Endothelial cell of umbilical vein (primary cell): ENCODE measurements around the gene ACADSB. TPM values are rescaled to one million over a fixed set of nuclear protein-coding genes. Genes with fewer than 3 reads are reported as not detected.
A peak's percentile ranks its signal among the peaks of the same experiment; 100 is the strongest.

Source experiments
- Bru-seq: library from RNA; stranded (reverse); fragments of 400-500 nt; gene quantifications from one replicate; lab custom pipeline; 2021; lab: Mats Ljungman, UMichigan
- BruChase-seq, 2 experiments: library from RNA; stranded (reverse); fragments of 400-500 nt; gene quantifications; one replicate each; lab custom pipeline; 2021; lab: Mats Ljungman, UMichigan
- BruUV-seq: library from RNA; stranded (reverse); fragments of 400-500 nt; replicated peaks from 2 replicates; lab custom pipeline; 2021; lab: Mats Ljungman, UMichigan
- CTCF ChIA-PET: fragments of 300-600, 350-600 bp; sonication (Branson Sonifier 250); formaldehyde crosslinking; loops from one replicate; lab custom pipeline; 2021; ENCODE audit warnings: antibody characterized with exemption, inconsistent platforms; lab: Charles Lee
- POLR2A ChIA-PET: fragments of 300-600, 350-600 bp; sonication (Branson Sonifier 250); formaldehyde crosslinking; loops from one replicate; lab custom pipeline; 2021; ENCODE audit warnings: antibody characterized with exemption, inconsistent platforms; lab: Charles Lee
- DNase-seq: peaks from one replicate; pipeline ENCODE4 v3.0.0-alpha.2; 2011; ENCODE audit warnings: low read depth, low spot score
- FAIRE-seq: peaks from 2 replicates; lab custom pipeline; 2011; peaks lifted over from hg19 to GRCh38; lab: Jason Lieb, UNC
- H2AFZ ChIP-seq: 2 replicates; pipeline ENCODE4 v1.6.0; 2012; ENCODE audit warnings: low read depth, low read length, control low read depth, inconsistent platforms
- H3K27ac ChIP-seq: 2 replicates; pipeline ENCODE4 v1.5.1; 2011; ENCODE audit warnings: low read depth, mild to moderate bottlenecking, control low read depth, low read length, moderate library complexity; ENCODE audit not compliant: insufficient read depth
- H3K27me3 ChIP-seq, 2 experiments: 2 replicates each; pipeline versions ENCODE4 v1.6.0 to v1.6.1; 2011; ENCODE audit warnings: low read length in 2 of 2, mixed read lengths in 1 of 2; ENCODE audit not compliant: control insufficient read depth in 2 of 2, insufficient read depth in 2 of 2
- H3K36me3 ChIP-seq, 2 experiments: 2 replicates in 1 of 2; 3 replicates in 1 of 2; pipeline ENCODE4 v1.5.1; 2011; ENCODE audit warnings: low read length in 2 of 2, mild to moderate bottlenecking in 1 of 2, moderate library complexity in 1 of 2; ENCODE audit not compliant: control insufficient read depth in 2 of 2, insufficient read depth in 2 of 2; ENCODE audit errors: extremely low read depth in 1 of 2
- H3K4me1 ChIP-seq: 3 replicates; pipeline ENCODE4 v1.5.1; 2011; ENCODE audit warnings: mild to moderate bottlenecking, low read length; ENCODE audit not compliant: control insufficient read depth, insufficient read depth; ENCODE audit errors: extremely low read depth
- H3K4me2 ChIP-seq: 2 replicates; pipeline ENCODE4 v1.6.1; 2011; ENCODE audit warnings: low read length, control low read depth, mixed read lengths; ENCODE audit not compliant: insufficient read depth
- H3K4me3 ChIP-seq, 3 experiments: fragments of 200-600 bp in 1 of 3; sonication (generic), shearing (Covaris generic) in 1 of 3; replicated peaks in 1 of 3; 2 replicates each; pipeline ENCODE4 v1.5.1; 2011 to 2016; ENCODE audit warnings: control low read depth in 3 of 3, low read length in 3 of 3, mild to moderate bottlenecking in 2 of 3, inconsistent platforms in 1 of 3, low read depth in 1 of 3, moderate library complexity in 1 of 3; ENCODE audit not compliant: insufficient read depth in 1 of 3
- H3K79me2 ChIP-seq: 2 replicates; pipeline ENCODE4 v1.6.0; 2012; ENCODE audit warnings: low read length, inconsistent platforms; ENCODE audit not compliant: control insufficient read depth, insufficient read depth
- H3K9ac ChIP-seq: replicated peaks from 2 replicates; pipeline ENCODE3; 2011; ENCODE audit warnings: low read length, control low read depth; ENCODE audit not compliant: insufficient read depth; ENCODE audit errors: extremely low read depth
- H3K9me1 ChIP-seq: replicated peaks from 3 replicates; pipeline ENCODE4 v1.6.0; 2011; ENCODE audit warnings: mild to moderate bottlenecking, low read length; ENCODE audit not compliant: control insufficient read depth, insufficient read depth; ENCODE audit errors: extremely low read depth
- H3K9me3 ChIP-seq: replicated peaks from 2 replicates; pipeline ENCODE4 v1.5.1; 2012; ENCODE audit warnings: low read length, inconsistent platforms; ENCODE audit not compliant: control insufficient read depth, insufficient read depth
- H4K20me1 ChIP-seq: replicated peaks from 2 replicates; pipeline ENCODE3; 2011; ENCODE audit warnings: mild to moderate bottlenecking, low read length; ENCODE audit not compliant: control insufficient read depth, insufficient read depth; ENCODE audit errors: extremely low read depth
- CTCF ChIP-seq, 2 donors: IDR thresholded peaks; 1 replicate in 1 of 2; 2 replicates in 1 of 2; pipeline ENCODE4 v1.5.1; 2011; ENCODE audit warnings: low read length in 2 of 2, mild to moderate bottlenecking in 2 of 2, moderate library complexity in 2 of 2, control low read depth in 1 of 2, inconsistent platforms in 1 of 2, low read depth in 1 of 2; ENCODE audit not compliant: insufficient read depth in 1 of 2; ENCODE audit errors: extremely low read depth in 1 of 2
- EZH2 ChIP-seq: IDR thresholded peaks from 2 replicates; pipeline ENCODE4 v1.6.1; 2012; ENCODE audit warnings: borderline replicate concordance, low read depth, mild to moderate bottlenecking, moderate library complexity, low read length, inconsistent platforms; ENCODE audit not compliant: severe bottlenecking
- FOS ChIP-seq: IDR thresholded peaks from 2 replicates; pipeline ENCODE4 v1.6.1; 2011; ENCODE audit warnings: mild to moderate bottlenecking, low read length, moderate library complexity, borderline replicate concordance; ENCODE audit not compliant: insufficient read depth
- GATA2 ChIP-seq: IDR thresholded peaks from 2 replicates; pipeline ENCODE4 v1.7.0; 2011; ENCODE audit warnings: low read depth, mild to moderate bottlenecking, moderate library complexity, mixed read lengths, low read length; ENCODE audit not compliant: insufficient read length, insufficient read depth
- JUN ChIP-seq: IDR thresholded peaks from 2 replicates; pipeline ENCODE4 v1.6.1; 2011; ENCODE audit warnings: borderline replicate concordance, low read depth; ENCODE audit not compliant: insufficient read length, insufficient read depth
- MAX ChIP-seq: IDR thresholded peaks from 2 replicates; pipeline ENCODE4 v1.6.1; 2011; ENCODE audit not compliant: insufficient read depth, insufficient read length
- MYC ChIP-seq: IDR thresholded peaks from one replicate; pipeline ENCODE4 v1.6.1; 2011; ENCODE audit warnings: mild to moderate bottlenecking, low read depth, low read length
- POLR2A ChIP-seq: IDR thresholded peaks from 2 replicates; pipeline ENCODE4 v1.6.1; 2012; ENCODE audit warnings: low read depth, mild to moderate bottlenecking, control low read depth, low read length
- POLR2AphosphoS5 ChIP-seq: IDR thresholded peaks from 2 replicates; pipeline ENCODE4 v1.6.1; 2012; ENCODE audit warnings: low read depth, mild to moderate bottlenecking, control low read depth, low read length, moderate library complexity; ENCODE audit not compliant: insufficient read depth
- dilution Hi-C: fragments of 300-500 bp; cut with MboI; formaldehyde crosslinking; loops from one replicate; pipeline ENCODE4 v1.15.0; 2019; ENCODE audit warnings: low sequenced_read_pairs; ENCODE audit not compliant: extremely low pct_ligation_motif_present
- intact Hi-C: fragments of 100-400 bp; cut with micrococcal nuclease; formaldehyde crosslinking; loops from one replicate; pipeline ENCODE4 v1.10.0; 2022
- long read RNA-seq: library from polyadenylated mRNA; stranded (forward); transcript quantifications from one replicate; pipeline ENCODE4 v2.0.0, GENCODE V29; 2021
- polyA minus RNA-seq, 3 experiments: library from RNA; depleted of rRNA, polyadenylated mRNA; stranded (reverse); fragments of >200 nt; gene quantifications; 1 replicate in 1 of 3; 2 replicates in 2 of 3; pipeline ENCODE4 v1.2.3, GENCODE V29; 2011
- polyA plus RNA-seq, 4 experiments: library from polyadenylated mRNA; depleted of rRNA in 3 of 4; stranded (reverse) in 3 of 4; unstranded in 1 of 4; fragments of >200 nt; gene quantifications; 2 replicates each; pipeline versions ENCODE4 v1.2.1 to v1.2.3, GENCODE V29; 2011 to 2012; ENCODE audit warnings: missing spikeins in 1 of 4
- total RNA-seq: library from RNA; stranded (reverse); gene quantifications from 2 replicates; pipeline ENCODE4 v1.2.3, GENCODE V29; 2021

Gene ACADSB
- 10.8 and 15.2 TPM in 2 replicates for total RNA-seq
- polyA plus RNA-seq: 2.6 and 3.1 TPM in 2 replicates
- 3.2 and 3.6 TPM in 2 replicates for polyA plus RNA-seq (2011; cell fraction: cytosol; rRNA removed)
- polyA plus RNA-seq (2011; cell fraction: nucleus; rRNA removed): 8.8 and 12.7 TPM in 2 replicates
- polyA plus RNA-seq (2012): 10.3 and 10.4 TPM in 2 replicates
- polyA minus RNA-seq: 4.0 and 5.5 TPM in 2 replicates
- 1.6 TPM for polyA minus RNA-seq (2011; cell fraction: cytosol; rRNA and poly(A)+ RNA removed)
- polyA minus RNA-seq (2011; cell fraction: nucleus; rRNA and poly(A)+ RNA removed): 4.4 and 5.0 TPM in 2 replicates
- Bru-seq, nascent RNA: percentile 50 among the genes with signal in this experiment
- BruChase-seq, experiment 1, labeled RNA remaining after a 6-hour chase: percentile 61 among the genes with signal in this experiment
- BruChase-seq, experiment 2, labeled RNA remaining after a 2-hour chase: percentile 55 among the genes with signal in this experiment
- long read RNA-seq, full-length matches to known transcripts: 23 of 27 reads
- long read RNA-seq, partial matches to known transcripts: 1 of 27 reads
- long read RNA-seq, other reads (novel, unspliced or antisense): 3 of 27 reads

- FAIRE-seq: peak; percentile 79
- intact Hi-C loops (loop anchor here (1.0 to 10.0 kb wide), 8 partner anchors 13 to 1596 kb away; partner anchors contain the start of genes BUB3, C10orf88, FAM24B and PSTK), dilution Hi-C loops (no loop called here)
- Histone ChIP-seq H3K9ac (peak within 1 kb of the TSS; percentile 96), H3K4me3 (peak within 1 kb of the TSS; percentile 80 to 93 (median 82)), H3K4me2 (peak within 1 kb of the TSS; percentile 89), H3K4me1 (peaks cover 21% of the 10 kb centered on the region), H2AFZ (peak within 1 kb of the TSS; percentile 94), H3K36me3 (peaks cover 0 to 2% of the 10 kb centered on the region in 2 experiments), H3K9me3 (no peaks in the 10 kb centered on the region), H4K20me1 (peaks cover 2% of the 10 kb centered on the region), H3K79me2 (peaks cover 48% of the 10 kb centered on the region), H3K27ac (peak within 1 kb of the TSS; percentile 63), H3K27me3 (no peaks in the 10 kb centered on the region), H3K9me1 (no peaks in the 10 kb centered on the region)
- BruUV-seq: no TSS peak
- TF ChIP-seq JUN: no peak
- peak; percentile 80 for TF ChIP-seq POLR2A
- TF ChIP-seq MYC: no peak
- TF ChIP-seq GATA2: no peak
- TF ChIP-seq CTCF (IDR thresholded peaks at IDR 0.05; ENCODE audit: extremely low read depth in 1 of 2, insufficient read depth in 1 of 2, low read depth in 1 of 2, low read length in 2 of 2): no peak
- no peak for TF ChIP-seq FOS
- no peak for TF ChIP-seq MAX
- TF ChIP-seq POLR2AphosphoS5: peak; percentile 84
- TF ChIP-seq EZH2: no peak
- peak; percentile 97 for DNase-seq
- ChIA-PET CTCF (interaction anchor here (0.7 to 4.2 kb wide), 5 partner anchors 13 to 1380 kb away, joined by 3 to 30 read pairs (median 3); partner anchors contain the start of gene PSTK), POLR2A (interaction anchor here (0.9 to 1.6 kb wide), 2 partner anchors 28 to 146 kb away, joined by 4 read pairs; partner anchors contain the start of genes BUB3 and PSTK)
Measured at GRCh38 chr10:123008355-123009104, at the start of gene ACADSB, which contains the start of gene IKZF5. Gene ACADSB, plus strand, starts transcription at chr10:123009006. Its CDS starts 24 bp downstream, at chr10:123009030. Gene IKZF5, minus strand, starts transcription at chr10:123008795. Its CDS starts 10,170 bp downstream, at chr10:122998625.
